Astrocyte (in vitro differentiated cells and primary cell): Measurements from ENCODE around the gene PACRG.

Source experiments
- CTCF ChIP-seq: IDR thresholded peaks from 2 replicates; pipeline ENCODE4 v1.5.1; 2011; ENCODE audit warnings: low read depth, mild to moderate bottlenecking, inconsistent platforms, low read length, moderate library complexity; ENCODE audit not compliant: insufficient read depth
- EZH2 ChIP-seq: IDR thresholded peaks from 2 replicates; pipeline ENCODE4 v1.6.1; 2012; ENCODE audit warnings: mild to moderate bottlenecking, low read length, inconsistent platforms; ENCODE audit not compliant: insufficient read depth

GRCh38 chr6:163085426-163085825 lies 357.7 kb downstream of the PACRG start:
- TF ChIP-seq CTCF: no peak
- no peak for TF ChIP-seq EZH2
